HG03432 (cell line): ENCODE results near the gene CRAT.
"Not testable (repeated sequence)": the region's sequence is repeated elsewhere in the genome, so short reads cannot be mapped to it uniquely, and the experiment has no call there.

Source experiments
- ATAC-seq: cut with Tn5 transposase; IDR thresholded peaks from one replicate; pipeline ENCODE4 v1.9.1; 2021; ENCODE audit warnings: mild to moderate bottlenecking, moderate library complexity; ENCODE audit not compliant: unreplicated experiment

The CRAT gene

DNA sequence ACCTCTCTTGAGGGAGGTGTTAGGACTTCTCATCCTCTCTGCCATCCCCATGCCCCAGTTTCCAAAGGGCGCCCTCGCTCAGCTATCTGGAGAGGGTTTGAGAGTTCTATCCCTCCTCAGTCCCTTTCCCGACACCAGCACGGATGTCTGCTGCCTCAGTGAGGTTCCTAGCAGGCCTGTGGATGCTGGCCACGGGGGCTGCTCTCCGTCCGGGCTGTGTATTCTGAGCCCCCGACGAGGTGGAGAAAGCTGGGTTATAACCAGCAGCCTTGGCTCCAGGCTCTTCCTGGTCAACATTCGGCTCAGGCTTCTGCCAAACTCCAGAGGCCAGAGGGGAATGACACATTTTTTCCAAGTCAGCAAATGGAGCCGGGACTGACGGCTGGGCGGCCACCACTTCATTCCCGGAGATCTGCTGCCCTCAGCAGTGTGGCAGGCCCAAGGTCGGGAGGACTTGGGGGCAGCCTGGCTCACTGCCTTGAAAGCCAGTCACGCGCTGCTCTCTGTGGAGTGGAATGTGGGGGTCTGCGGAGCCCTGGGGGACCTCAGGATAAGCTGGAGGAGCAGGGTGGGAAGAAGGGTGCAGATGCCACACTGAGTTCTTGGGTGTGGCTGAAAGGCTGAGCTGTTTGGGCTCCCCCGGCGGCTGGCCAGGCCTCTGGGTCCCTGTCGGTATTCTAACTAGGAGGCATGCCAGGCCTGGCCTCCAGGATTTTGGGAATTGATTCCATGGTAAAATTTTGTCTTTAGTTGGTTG, 28.1 kb upstream of the CRAT start:
- no peak for ATAC-seq

DNA sequence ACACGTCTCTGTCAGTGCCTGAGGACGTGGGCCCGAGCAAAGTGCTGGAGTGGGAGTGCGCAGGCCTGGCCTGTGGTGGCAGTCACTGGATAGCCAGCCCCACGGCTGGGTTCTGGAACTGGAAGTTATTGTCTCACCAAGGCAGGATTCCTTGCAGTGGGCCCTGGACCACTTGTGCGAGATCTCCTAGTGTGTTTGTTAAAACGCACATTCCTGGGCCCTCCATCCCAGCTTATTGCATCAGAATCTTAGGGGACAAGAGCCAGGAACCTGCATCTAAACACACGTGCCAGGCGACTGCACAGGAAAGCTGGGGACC, 27.5 kb upstream of the CRAT start:
- no peak for ATAC-seq

DNA sequence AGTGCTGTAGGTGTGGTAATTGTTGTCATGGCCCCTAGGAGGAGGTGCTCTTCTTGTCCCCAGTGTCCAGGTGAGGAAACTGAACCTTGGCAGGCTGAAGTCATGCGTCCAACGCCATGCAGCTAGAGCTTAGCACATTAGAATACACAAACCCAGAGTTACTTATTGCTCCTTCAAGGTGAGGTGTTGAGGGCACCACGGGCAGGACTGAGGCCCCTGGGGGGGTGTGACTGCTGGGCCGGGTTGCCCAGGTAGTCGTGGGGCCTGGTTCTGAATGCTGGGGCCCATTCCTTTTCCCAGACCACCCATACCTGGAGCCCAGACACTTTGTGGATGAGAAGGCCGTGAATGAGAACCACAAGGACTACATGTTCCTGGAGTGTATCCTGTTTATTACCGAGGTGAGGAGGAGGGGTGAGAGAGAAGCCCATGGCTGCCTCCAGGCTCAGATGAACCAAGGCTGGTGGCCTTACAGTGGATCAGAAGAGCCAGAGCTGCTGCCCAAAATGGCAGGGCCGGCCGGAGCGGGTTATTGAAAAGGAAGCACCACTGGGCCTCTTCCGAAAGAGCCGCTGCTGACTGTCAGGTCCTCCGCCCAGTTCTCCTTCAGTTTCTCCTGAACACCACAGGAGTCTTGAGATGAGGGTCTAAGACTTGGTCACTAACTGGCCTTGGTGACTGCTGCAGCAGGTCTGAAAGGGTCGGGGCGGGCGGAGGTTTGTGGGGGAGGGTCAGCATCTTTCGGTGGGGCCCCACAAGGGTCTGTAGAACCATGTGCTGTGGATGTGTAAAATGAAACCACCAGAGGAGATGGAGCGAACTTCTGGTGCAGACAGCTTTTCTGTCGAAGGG, 26.9 kb upstream of the CRAT start:
- no peak for ATAC-seq

DNA sequence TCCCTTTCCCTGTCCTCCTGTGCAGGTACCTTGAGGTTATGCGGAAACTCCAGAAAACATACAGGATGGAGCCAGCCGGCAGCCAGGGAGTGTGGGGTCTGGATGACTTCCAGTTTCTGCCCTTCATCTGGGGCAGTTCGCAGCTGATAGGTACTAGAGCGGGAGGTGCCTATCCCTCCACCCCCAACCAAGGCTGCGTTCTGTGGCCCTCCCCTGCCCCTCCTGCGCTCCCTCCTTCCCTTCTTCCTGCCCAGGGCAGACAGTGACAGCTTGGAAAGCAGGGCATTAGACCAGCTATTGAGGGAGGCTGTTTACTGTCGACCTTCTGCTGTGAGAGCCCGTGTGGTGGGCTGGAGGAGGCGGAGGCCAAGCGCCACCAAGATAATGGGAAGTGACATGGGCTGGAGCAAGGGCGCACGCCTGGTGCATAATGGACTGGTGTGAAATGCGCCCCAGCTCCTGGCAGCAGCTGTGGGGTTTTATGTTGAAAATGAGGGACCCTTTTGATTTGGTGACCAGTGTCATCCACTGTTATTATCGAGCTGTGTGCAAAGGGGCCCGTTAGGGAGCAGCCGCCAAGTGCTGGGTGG, 25.9 kb upstream of the CRAT start:
- no peak for ATAC-seq

DNA sequence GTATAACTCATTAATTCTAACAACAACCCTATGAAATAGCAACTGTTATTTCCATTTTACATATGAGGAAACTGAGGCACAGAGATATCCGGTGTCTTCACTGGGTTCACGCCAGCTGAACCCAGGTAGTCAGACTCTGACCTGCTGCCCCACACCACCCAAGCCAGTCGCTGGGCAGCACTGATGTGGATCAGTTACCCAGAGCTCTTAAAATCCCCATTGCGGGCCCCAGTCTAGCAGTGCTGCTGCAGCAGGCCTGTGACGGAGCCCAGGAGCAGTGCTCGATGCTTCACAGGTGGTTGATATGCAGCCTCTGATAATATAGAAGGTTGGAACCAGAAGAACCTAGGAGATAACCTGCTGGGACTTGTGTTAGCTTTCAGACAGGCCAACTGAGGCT, 24.9 kb upstream of the CRAT start:
- no peak for ATAC-seq

DNA sequence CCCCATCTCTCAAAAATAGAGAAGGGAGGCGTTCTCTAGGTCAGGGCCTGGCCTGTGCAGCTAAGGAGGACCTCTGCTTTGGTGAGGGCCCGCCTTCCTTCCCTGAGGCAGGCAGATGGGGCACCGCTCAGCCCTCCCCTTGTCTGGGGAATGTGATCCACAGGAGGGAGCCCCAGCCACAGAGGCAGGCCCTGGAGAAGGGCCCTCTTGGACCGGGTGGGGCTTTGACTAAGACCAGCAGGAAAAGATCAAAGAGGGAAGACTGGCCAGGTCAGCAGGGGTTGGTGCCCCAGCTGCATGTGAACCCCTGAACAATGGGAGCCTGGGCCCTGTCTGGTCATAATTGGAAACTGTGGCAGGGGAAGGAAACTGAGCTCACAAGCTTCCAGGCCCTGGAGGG, 22.5 kb upstream of the CRAT start:
- ATAC-seq: no peak

DNA sequence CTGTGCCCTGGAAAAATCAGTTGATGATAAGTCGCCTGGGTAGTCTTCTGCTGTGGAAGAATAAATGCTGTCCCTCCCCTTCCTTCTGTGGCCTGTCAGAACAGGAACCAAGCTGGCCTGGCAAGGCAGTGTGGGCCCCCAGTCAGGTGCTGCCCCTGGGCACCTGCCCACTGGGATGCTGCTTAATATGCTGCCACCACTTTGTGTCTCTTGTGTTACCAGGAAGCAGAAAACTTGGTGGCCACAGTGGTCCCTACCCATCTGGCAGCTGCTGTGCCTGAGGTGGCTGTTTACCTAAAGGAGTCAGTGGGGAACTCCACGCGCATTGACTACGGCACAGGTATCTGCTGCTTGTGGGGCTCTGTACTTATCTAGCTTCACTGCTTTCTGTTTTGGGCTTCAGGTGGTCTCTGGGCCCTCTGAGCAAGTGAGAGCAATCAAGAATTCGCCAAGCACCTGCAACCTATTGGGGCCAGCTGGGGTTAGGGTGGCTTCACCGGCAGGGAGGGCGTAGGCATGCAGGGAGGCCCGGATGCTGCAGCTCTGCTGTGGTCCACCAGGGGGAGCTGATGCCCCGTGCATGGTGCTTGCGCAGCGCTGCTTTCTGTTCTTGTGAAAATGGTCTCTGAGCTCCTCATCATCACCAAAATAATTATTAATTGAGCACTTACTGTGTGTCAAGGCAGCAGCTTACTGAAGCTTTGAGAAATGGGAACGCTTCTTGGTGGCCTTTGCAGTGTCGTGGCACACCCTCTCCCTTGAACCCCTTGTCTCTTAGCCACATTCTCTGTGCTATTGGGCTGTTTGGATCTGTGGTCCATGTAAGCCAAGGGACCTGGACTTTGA, 20.9 kb upstream of the CRAT start:
- ATAC-seq: peak; percentile 72

DNA sequence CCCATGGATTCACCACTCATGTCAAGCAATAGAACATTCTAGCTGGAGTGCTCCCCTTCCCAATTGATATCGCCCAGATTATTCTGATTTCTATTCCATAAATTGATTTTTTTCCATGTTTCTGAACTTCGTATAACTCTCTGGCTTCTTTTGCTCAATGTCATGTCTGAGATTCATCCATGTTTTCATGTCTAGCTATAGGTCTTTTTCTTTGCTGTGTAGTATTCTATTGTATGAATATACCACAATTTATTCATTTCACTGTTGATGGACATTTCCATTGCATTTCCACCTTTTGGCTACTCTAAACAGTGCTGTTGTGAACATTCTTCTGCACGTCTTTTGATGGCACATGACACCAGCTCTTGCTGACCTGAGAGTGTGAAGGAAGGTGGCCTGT, 20.2 kb upstream of the CRAT start:
- no peak for ATAC-seq

DNA sequence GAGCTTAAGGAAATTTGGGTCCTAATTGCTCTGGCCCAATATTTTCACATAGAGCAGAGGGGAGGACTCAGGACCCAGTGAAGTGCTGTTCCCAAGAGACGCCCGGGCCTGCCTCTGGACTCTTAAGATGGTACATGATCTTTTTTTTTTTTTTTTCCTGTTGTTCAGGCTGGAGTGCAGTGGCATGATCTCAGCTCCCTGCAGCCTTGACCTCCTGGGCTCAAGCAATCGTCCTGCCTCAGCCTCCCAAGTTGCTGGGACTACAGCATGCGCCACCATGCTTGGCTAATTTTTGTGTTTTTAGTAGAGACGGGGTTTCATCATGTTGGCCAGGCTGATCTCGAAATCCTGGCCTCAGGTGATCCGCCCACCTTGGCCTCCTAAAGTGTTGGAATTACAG, 19.7 kb upstream of the CRAT start:
- not testable (repeated sequence) for ATAC-seq

DNA sequence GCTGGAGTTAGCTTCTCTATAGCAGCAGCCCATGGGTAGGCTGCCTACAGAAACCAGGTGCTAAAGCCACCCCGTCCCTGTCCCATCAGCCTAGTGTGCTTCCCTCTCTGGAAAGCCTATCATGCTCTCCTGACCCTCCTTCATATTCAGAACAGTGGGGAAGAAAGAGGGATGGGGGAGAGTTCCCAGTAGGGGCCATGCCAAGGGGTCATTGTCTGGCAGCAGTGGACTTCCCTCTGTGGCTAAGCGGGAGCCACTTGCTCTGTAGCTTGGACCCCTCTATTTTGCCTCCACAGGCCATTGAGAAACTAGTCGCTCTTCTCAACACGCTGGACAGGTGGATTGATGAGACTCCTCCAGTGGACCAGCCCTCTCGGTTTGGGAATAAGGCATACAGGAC, 18.1 kb upstream of the CRAT start:
- ATAC-seq: no peak

DNA sequence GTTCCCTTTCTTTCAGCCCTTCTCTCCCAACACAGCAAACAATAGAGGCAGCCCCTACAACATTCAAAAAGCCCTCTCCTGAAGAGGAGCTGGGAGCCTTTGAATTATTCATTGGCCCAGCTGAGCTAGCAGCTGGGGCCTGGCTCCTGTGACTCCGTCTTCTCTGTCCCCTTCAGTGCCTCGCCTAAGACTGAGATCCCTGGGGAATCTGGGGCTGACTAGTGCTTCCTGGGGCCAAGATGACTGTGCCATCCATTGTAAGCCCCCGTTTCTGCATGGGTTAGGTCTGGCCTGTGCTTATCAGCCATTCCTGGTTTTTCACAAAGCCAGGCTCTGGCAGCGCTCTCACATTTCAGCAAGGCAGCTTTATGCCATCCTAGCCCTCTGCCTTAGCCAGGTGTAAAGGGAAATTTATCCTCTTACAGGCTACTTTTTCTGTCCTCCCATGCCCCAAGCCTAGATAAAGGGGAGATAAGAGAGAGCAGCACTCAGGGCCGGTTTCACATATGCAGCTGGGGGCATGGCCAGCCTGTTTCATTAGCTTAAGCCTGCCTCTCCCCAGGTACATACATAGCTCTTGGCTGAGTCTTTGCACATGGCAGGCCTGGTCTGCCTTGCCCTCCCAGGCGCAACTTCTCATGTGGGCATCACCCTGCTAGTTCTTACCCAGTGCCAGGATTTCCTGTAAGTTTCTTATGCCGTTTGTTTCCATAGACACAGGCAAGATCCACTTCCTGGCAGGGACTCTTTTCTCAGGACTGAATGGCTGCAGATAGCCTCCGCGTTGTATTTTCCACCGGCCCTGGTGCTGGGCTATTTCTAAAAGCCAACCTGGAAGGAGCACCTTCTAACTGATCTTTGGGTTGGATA, 16.4 kb upstream of the CRAT start:
- no peak for ATAC-seq

DNA sequence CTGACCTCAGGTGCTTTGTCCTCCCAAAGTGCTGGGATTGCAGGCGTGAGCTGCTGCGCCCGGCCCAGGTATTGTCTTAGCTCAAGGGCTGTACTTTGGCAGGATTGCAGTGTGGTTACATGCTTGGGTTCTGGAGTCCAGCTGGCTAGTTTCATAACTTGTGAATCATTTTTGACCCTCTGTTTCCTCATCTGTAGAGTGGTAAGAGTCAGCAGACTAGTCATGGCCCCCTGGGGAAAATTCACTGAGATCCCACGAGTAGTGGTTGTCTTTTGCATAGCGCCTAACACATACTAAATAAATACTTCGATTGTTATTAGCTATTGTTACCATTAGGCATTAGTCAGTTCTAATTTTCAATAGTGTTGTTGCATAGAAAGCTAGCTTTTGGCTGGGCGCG, 14.9 kb upstream of the CRAT start:
- no peak for ATAC-seq

DNA sequence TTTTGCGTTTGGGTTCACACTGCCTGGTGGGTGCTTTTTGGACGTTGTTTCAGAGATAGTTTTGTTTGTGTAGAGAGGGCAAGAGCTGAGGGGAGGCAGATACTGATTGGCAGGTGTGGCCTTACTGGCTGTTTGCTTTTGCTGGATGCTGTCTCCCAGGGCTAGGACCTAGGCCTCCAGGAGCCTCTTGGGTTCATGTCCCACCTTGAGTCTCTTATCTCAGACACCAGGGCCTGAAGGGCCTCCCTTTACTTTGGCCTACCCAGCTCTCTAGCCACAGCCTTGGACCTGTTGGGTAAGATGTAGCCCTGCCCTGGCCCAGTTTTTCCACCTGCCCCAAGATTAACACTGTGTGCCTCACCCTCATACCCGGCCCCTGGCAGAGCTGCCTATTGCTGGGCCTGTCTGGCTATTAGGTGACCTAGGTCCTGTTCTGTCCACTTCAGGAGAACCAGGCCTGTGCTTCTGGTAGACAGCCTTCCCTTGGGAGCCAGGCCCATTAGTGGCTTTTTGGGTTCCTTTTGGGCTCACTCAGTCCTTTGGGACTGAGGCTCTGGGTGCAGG, 14.0 kb upstream of the CRAT start:
- ATAC-seq: no peak

DNA sequence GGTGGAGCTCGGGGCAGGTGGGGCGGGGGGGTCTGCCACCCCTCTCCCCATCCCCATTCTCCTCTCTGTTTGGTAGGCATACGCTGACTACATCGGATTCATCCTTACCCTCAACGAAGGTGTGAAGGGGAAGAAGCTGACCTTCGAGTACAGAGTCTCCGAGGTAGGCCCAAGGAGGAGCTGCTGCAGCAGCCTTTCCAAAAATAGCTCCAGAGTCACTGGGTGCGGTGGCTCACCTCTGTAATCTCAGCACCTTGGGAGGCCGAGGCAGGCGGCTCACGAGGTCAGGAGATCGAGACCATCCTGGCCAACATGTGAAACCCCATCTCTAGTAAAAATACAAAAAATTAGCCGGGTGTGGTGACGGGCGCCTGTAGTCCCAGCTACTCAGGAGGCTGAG, 12.4 kb upstream of the CRAT start:
- ATAC-seq: not testable (repeated sequence)

DNA sequence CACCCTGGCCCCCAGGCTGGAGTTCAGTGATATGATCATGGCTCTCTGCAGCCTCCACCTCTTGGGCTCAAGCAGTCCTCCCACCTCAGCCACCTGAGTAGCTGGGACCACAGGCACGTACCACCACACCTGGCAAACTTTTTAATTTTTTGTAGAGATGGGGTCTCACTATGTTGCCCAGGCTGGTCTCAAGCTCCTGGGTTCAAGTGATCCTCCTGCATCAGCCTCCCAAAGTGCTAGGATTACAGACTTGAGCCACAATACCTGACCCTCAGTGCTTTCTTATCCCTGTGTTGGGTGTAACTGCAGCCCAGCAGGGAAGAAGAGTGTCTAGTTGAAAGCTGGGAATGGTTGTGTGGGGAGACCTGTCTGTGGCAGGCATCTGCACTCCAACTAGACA, 11.5 kb upstream of the CRAT start:
- ATAC-seq: no peak

DNA sequence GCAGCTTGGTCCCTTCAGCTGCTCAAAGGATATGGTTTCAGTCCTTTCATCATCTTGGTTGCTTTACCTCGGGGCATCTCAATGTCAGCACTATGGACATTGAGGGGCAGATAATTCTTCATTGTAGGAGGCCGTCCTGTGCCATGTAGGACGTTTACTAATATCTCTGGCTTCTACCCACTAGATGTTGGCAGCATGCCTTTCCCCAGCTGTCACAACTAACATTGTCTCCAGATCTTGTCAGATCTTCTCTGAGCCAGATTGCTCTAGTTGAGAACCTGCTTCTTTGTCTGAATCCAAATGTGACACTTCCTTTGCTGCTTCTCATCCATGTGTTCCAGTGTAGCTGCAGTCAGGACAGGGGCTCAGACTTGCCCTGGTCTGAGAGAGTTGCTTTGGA, 10.9 kb upstream of the CRAT start:
- ATAC-seq: no peak

DNA sequence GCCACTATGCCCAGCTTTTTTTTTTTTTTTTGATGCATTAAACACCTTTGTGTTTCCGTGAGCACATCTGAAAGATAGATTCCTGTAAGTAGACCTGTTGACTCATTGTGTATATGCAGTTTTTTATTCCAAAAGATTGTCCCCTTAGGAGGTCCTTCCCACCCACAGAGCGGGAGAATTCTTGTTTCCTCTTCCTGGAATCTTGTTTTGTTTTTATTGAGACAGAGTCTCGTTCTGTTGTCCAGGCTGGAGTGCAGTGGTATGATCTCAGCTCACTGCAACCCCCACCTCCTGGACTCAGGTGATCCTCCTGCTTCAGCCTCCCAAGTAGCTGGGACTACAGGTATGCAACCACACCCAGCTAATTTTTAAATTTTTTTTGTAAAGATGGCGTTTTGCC, 8.2 kb upstream of the CRAT start:
- no peak for ATAC-seq

DNA sequence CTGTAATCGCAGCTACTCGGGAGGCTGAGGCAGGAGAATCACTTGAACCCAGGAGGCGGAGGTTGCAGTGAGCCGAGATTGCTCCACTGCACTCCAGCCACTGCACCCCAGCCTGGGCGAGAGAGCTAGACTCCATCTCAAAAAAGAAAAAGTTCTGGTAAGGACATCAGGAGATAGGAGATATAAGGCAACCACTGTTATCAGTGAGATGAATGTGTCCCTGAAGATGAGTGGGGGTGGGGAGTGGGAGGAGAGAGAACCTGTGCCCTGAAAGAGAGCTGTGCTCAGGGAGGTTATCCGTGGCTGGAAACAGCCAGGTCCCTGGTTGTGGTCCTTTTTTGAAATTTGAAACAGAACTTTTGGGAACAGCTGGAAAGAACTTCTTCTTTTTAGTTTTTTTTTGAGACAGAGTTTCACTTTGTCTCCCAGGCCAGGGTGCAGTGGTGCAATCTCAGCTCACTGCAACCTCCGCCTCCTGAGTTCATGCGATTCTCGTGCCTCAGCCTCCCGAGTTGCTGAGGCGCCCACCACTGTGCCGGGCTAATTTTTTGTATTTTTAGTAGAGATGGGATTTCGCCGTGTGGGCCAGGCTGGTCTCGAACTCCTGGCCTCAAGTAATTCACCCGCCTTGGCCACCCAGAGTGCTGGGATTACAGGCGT, 3.2 kb upstream of the CRAT start:
- ATAC-seq: no peak

DNA sequence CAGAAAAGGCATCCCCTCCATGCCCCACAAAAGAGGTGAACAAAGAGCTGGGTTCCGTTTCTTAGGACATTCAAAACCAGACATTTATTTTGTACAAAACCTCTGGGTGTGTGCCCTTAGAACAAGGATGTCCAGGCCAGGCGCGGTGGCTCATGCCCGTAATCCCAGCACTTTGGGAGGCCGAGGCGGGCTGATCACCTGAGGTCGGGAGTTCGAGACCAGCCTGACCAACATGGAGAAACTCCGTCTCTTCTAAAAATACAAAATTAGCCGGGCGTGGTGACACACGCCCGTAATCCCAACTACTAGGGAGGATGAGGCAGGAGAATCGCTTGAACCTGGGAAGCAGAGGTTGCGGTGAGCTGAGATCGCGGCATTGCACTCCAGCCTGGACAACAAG, 1.9 kb upstream of the CRAT start:
- not testable (repeated sequence) for ATAC-seq
